Measurements from ENCODE around the gene MAPK1.
"Not testable (repeated sequence)": the region's sequence is repeated elsewhere in the genome, so short reads cannot be mapped to it uniquely, and the experiment has no call there.

Gene MAPK1

DNA sequence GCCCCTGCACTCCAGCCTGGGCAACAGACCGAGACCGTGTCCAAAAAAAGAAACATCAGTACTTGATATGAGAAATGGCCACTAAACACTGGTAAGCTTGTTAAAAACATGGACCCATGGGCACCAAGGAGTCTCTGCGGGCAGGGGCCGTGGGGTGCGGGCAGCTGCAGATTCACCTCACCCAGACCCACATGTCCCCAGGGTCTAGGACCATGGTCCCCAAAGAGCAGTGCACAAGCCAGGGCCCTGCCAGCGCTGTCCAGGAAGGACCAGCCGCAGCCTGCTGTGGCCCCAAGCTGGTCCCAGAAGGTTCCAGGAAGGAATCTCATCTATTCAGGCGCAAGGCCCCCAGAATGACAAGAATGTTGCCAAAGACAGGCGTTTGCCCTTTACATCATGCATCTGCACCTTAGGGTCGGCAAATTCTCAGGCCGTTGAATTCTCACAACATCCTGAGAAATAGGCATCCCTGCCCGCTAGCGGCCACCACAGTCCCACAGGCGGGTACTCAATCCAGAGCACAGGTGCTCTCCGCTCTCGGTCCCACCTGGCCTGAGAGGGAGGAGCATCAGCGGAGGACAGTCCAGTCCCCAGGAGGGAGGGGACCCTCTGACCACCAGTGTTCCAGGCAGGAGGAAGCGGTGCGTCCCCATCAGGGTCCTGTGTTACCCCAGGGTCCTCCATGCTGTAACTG is 141.3 kb downstream of the MAPK1 start:
- no peak for DNase-seq (ENCODE audit: low spot score)

DNA sequence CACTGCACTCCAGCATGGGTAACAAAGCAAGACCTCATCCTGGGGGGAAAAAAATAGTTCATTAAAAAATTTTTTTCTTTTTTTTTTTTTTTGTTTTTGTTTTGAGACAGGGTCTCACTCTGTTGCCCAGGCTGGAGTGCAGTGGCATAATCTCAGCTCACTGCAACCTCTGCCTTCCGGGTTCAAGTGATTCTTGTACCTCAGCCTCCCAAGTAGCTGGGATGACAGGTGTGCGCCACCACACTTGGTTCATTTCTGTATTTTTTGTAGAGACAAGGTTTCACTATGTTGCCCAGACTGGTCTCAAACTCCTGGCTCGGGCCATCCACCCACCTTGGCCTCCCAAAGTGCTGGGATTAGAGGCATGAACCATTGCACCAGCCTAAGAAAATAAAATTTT is 142.9 kb downstream of the MAPK1 start:
- DNase-seq (ENCODE audit: low spot score) = not testable (repeated sequence)

DNA sequence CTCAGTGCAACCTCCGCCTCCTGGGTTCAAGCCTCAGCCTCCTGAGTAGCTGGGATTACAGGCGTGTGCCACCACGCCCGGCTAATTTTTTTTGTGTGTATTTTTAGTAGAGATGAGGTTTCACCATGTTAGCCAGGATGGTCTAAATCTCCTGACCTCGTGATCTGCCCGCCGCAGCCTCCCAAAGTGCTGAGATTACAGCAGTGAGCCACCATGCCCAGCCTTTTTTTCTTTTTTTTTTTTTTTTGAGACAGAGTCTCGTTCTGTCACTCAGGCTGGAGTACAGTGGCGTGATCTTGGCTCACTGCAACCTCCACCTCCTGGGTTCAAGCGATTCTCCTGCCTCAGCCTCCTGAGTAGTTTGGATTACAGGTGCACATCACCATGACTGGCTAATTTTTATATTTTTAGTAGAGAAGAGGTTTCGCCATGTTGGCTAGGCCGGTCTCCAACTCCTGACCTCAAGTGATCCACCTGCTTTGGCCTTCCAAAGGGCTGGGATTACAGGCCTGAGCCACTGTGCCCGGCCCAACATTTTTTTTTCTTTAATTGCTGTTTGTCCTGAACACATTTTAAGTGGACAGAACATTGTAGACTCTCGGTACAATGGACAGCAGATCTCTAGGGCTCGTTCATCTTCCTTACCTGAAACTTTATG is 146.1 kb downstream of the MAPK1 start:
- DNase-seq (ENCODE audit: low spot score) = not testable (repeated sequence)

DNA sequence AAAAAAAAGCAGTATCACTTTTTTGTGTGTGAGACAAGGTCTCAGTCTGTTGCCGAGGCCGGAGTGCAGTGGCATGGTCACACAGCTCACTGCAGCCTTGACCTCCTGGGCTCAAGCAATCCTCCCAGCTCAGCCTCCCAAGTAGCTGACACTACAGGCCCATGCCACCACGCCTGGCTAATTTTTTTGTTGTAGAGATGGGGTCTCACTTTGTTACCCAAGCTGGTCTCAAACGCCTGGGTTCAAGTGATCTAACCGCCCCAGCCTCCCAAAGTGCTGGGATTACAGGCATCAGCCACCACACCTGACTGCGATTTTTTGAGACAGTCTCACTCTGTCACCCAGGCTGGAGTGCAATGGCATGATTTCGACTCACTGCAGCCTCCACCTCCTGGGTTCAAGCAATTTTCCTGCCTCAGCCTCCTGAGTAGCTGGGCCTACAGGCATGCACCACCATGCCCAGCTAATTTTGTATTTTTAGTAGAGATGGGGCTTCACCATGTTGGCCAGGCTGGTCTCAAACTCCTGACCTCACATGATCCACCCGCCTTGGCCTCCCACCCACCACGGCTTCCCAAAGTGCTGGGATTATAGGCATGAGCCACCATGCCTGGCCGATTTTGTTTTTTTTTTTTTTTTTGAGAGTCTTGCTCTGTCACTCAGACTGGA is 147.1 kb downstream of the MAPK1 start:
- not testable (repeated sequence) for DNase-seq (ENCODE audit: low spot score)

DNA sequence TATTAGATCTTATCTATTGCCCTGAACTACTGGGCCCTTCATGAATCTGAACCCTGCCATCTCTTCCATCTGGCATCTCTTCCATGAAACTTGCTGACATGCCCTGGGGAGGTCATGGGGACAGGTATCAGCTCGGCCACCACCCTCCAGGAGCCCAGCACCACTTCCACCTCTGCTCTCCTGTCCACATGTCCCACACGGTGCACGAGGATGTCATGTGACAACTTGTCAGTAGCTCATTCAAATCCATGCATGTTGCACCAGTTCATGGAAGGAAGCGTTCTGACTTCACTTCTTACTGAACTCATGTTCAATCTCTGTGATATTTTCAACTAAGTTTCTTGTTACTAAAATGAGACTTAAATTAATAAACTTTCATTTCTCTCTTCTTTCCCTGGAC is 148.4 kb downstream of the MAPK1 start:
- DNase-seq (ENCODE audit: low spot score) = no peak

DNA sequence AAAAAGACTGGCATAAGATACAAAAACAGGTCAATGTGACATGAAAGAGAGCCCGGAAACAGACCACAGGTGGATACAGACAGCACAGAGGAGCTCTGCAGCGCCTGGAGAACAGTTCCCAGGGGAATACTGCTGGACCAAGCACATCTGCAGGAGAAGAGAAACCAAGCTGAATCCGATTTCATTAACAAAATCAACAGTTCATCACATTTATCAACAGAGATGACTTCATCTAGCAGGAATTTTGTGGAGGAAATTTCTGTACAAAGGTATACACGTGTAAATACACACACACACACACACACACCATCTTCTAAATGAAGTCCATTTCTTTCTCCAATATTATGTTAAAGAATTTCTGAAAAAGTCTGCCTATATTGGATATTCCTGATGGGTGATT is 148.9 kb downstream of the MAPK1 start:
- no peak for DNase-seq (ENCODE audit: low spot score)

DNA sequence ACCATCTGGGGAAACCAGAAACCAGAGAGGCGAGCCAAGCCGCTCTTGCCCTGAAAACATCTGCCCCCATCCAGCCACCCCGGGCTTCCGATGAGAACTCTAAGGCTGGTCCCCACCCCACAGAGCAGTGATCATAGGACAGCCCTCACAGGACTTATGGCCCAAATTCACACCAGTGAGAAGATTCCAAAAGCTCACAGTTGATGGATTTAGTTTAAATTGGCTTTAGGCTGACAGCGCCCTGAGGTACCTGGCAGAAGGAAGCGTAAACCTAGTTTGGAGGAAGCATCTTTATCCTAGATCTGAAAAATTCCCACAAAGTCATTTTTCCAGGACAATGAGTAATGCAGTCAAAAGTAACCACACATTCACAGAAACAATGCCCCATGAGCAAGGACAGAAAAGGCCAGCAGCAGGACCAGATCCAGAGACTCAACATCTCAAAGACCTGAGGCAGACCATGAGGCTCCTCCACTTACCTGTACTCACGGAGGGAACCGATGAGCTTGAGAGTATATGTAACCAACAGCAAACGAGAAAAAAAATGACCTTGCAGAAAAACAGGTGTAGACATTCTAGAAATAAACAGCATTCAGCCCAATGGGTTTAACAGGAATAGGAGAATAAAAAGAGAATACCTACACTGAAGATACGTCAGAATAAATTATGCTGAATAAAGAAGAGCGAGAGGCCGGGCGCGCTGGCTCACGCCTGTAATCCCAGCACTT is 150.9 kb downstream of the MAPK1 start:
- DNase-seq (ENCODE audit: low spot score) = not testable (repeated sequence)

DNA sequence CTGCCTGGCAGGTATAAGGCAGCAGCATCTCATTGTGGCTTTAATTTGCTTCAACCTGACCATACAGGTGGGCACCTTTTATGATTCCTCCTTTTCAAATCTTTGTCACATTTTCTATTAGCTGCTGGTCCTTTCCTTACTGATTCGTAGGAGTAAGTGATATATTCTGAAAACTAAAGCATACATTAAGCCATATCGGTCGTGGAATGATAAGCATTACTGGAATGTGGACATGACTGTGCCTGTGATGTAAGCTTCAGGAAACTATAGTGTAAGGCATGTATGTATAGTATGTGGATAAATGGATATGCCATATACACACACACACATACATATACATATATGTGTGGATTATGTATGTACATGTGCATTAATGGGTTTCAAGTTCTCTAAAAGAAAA is 152.7 kb downstream of the MAPK1 start:
- DNase-seq (ENCODE audit: low spot score) = no peak

DNA sequence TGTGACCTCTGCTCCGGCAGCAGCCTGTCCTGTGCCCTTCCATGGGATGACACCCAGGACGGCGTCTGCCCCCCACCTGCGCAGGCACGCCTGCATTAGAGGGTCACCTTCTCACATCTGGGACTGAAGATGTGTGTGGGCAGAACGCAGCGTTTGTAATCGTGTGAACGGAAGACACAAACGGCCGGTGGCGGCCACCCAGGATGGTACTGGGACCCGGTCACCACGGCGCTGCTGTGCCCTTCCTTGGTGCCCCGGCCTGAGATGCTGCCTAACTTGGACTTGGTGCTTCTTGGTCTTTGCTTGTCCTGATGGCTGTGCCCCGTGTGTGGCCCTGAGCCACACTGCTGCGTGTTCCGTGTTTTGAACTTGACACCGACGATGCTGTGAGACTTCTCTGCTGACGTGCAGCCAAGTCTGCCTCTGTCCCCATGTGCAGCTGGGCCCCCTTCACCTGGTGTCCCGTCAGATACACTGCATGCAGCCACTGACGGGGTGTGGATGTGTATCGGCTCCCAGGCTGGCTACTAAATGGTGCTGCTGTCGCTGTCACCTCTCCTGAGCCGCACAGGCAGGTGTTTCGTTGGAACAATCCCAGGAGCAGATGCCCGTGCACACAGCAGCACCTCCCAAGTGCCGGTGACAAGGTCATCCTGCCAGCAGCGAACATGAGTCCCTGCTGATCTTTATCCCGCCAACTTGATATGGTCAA is 153.2 kb downstream of the MAPK1 start:
- DNase-seq (ENCODE audit: low spot score) = no peak

DNA sequence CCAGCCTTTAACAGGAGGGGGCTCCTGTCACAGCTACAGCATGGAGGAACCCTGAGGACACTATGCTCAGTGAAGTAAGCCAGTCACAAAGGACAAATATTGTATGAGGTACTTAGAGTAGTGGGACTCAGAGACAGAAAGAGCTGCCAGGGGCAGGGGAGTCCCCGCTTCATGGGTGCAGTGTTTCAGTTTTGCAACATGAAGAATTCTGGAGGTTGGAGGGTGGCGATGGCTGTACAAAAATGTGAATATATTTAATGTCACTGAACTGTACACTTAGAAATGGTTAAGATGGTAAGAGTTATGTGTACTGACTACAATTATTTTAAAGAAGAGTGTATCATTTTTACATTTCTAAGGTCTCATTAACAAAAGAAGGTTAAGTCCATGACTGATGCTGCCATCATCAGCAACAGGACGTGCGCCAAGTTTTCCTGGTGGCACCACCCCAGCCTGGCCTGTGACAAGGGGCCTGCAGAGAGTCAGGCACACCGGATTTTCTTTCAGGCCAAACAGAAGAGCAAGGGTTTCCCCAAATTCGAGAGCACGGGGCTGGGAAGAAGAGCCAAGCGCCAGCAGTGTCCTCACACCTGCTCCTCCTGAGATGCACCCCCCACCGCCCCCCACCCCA is 153.9 kb downstream of the MAPK1 start:
- DNase-seq (ENCODE audit: low spot score) = peak; percentile 8

DNA sequence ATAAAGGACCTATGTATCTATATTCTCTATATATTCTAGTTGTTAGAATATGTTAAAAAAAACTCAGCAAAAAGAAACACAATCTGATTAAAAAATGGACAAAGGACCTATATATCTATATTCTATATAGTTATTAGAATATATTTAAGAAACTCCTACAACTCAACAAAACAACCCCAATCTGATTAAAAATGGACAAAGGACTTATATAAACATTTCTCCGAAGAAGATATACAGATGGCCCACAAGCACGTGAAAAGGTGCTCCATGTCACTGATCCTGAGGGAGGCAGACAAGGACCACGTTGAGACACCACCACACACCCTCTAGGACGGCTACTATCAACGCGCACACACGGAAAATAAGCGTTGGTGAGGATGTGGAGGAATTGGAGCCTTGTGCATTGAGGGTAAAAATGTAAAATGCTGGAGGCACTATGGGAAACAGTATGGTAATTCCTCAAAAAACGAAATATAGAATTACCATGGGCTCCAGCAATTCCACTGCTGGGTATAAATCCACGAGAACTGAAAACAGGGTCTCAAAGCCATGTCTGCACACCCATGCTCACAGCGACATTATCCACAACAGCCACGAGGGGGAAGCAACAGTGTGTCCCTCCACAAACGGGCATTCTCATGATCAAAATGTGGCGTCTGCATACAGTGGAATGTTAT is 154.6 kb downstream of the MAPK1 start:
- DNase-seq (ENCODE audit: low spot score) = peak; percentile 85

DNA sequence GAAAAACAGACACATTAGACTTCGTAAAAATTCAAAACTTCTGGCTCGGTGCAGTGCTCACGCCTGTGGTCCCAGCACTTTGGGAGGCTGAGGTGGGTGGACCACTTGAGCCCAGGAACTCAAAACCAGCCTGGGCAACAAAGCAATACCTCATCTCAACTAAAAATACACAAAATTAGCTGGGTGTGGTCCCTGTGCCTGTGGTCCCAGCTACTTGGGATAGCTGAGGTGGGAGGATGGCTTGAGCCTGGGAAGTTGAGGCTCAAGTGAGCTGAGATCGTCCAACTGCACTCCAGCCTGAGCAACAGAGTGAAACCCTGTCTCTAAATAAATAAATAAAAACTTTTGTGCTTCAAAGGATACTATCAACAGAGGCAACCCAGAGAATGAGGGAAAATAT is 155.6 kb downstream of the MAPK1 start:
- no peak for DNase-seq (ENCODE audit: low spot score)

DNA sequence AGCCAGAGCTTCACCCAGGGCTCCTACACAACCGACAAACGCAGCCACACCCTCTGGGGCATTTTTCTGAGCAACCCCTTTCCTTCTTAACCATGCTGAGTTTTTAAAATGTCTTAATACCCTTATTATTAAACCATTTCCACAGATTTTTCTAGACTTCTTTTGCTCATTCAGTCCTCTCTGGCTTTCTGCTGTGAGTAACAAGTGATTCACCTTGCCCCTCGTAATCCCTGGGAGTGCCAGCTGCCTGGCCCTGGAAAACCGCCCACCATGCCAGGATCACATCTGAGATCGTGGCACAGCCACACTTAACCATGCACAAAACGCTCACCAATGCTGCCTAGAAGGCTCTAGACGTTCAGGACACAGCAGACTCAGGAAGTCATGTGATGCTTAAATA is 157.3 kb downstream of the MAPK1 start:
- DNase-seq (ENCODE audit: low spot score) = peak; percentile 44

DNA sequence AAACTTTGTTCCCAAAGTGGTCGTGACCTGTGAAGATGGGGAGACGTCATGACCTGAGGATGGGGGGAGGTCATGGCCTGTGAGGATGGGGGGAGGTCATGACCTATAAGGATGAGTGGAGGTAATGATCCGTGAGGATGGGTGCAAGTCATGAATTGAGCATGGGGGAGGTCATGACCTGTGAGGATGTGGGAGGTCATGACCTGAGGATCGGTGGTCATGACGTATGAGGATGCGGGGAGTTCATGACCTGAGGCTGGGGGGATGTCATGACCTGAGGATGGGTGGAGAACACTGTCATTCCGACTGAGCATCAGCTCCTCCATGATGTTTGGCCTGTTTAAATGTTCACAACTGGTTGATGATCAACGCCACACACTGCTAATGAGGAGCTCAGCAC is 157.8 kb downstream of the MAPK1 start:
- DNase-seq (ENCODE audit: low spot score) = no peak

DNA sequence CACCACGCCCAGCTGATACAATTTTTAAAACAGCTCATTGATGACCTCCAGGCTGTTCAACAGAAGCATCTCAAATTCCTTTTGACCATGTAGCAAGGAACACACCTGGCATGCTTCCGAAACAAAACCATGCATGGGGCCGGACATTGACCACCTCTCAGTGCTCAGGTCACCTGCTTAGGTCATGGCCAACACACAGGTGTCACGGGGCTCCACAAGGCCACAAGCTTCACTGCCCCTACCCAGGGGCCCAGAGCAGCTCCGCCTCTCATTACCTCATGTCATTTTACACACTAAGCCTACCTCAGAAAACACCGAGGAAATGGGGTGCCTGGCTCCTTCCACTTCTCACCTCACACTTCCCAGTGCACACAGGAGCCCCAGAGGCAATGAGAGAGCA is 158.5 kb downstream of the MAPK1 start:
- no peak for DNase-seq (ENCODE audit: low spot score)

DNA sequence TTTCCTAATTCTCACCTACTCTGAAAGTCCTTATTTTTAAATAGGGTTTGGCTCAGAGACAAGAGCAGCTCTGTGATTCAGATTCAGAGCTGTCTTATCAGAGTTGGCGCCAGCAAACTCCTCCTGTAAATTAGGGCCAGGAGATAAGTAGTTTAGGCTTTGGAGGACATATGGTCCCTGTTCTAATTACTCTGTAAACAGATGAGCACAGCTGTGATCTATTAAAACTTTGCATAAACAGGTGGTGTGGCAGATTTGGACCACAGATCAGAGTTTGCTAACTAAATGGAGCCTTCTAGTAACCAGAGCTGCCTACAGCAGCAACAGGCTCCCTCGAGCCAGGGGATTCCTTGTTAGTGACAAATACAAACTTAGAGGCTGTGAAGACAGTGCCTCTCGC is 159.8 kb downstream of the MAPK1 start:
- peak; percentile 6 for DNase-seq (ENCODE audit: low spot score)
